Neural progenitor cell (in vitro differentiated cells): ENCODE results near the gene FRAS1.

Experiments
- CTCF ChIP-seq: fragments of 200-600 bp; sonication (generic); IDR thresholded peaks from 2 replicates; pipeline ENCODE4 v1.5.1; 2017; ENCODE audit warnings: antibody characterized with exemption, mild to moderate bottlenecking
- EZH2phosphoT487 ChIP-seq: fragments of 200-600 bp; sonication (generic); IDR thresholded peaks from 2 replicates; pipeline ENCODE4 v1.6.1; 2017; ENCODE audit warnings: antibody characterized with exemption

GRCh38 chr4:78092850-78093249 lies 35.7 kb downstream of the FRAS1 start:
- TF ChIP-seq CTCF (no peak), EZH2phosphoT487 (no peak)
